Mucosa of rectum (tissue), 2 donors: ENCODE results near the gene HS2ST1.

ENCODE experiments used
- H3K27ac ChIP-seq, 2 donors: one replicate each; pipeline ENCODE4 v1.7.0; 2013; ENCODE audit warnings: inconsistent platforms in 2 of 2, low read depth in 2 of 2, low read length in 2 of 2
- H3K27me3 ChIP-seq, 2 donors: one replicate each; pipeline ENCODE4 v1.7.0; 2013; ENCODE audit warnings: low read length in 2 of 2; ENCODE audit not compliant: control insufficient read depth in 2 of 2, insufficient read depth in 2 of 2
- H3K36me3 ChIP-seq, 2 donors: one replicate each; pipeline ENCODE4 v1.7.0; 2013; ENCODE audit warnings: low read length in 2 of 2; ENCODE audit not compliant: control insufficient read depth in 2 of 2, insufficient read depth in 2 of 2
- H3K4me1 ChIP-seq, 2 donors: one replicate each; pipeline ENCODE4 v1.7.0; 2013; ENCODE audit warnings: low read length in 2 of 2, mild to moderate bottlenecking in 1 of 2; ENCODE audit not compliant: control insufficient read depth in 2 of 2, insufficient read depth in 2 of 2
- H3K4me3 ChIP-seq, 2 donors: one replicate each; pipeline ENCODE4 v1.7.0; 2013; ENCODE audit warnings: low read length in 2 of 2
- H3K9ac ChIP-seq, 2 donors: one replicate each; pipeline ENCODE4 v1.7.0; 2013; ENCODE audit warnings: low read length in 2 of 2, low read depth in 1 of 2, mild to moderate bottlenecking in 1 of 2
- H3K9me3 ChIP-seq, 2 donors: one replicate each; pipeline ENCODE4 v1.7.0; 2013; ENCODE audit warnings: low read length in 2 of 2; ENCODE audit not compliant: control insufficient read depth in 2 of 2
- donor health status: healthy.
- donor health status: Normal muscosa, but diverticular disease.

Gene HS2ST1

GRCh38 chr1:87113313-87113712 is 198.9 kb downstream of the HS2ST1 start:
- H3K27ac ChIP-seq: no peak overlapping the region
- no peaks in the 10 kb centered on the region for H3K4me1 ChIP-seq
- no peak overlapping the region for H3K9ac ChIP-seq
- no peak overlapping the region for H3K4me3 ChIP-seq
- no peaks in the 10 kb centered on the region for H3K36me3 ChIP-seq
- no peaks in the 10 kb centered on the region for H3K27me3 ChIP-seq
- H3K9me3 ChIP-seq: no peaks in the 10 kb centered on the region

- H3K4me1 ChIP-seq: no peaks in the 10 kb centered on the region
- H3K36me3 ChIP-seq: no peaks in the 10 kb centered on the region
- H3K9ac ChIP-seq: no peak overlapping the region
- no peak overlapping the region for H3K27ac ChIP-seq
- no peaks in the 10 kb centered on the region for H3K27me3 ChIP-seq
- no peak overlapping the region for H3K4me3 ChIP-seq
- H3K9me3 ChIP-seq: no peaks in the 10 kb centered on the region
Observed at GRCh38 chr1:87115317-87115890, 201.0 kb downstream of the HS2ST1 start.

GRCh38 chr1:87115891-87116290 is 201.5 kb downstream of the HS2ST1 start:
- Histone ChIP-seq H3K9ac (no peak overlapping the region), H3K9me3 (no peaks in the 10 kb centered on the region), H3K4me1 (no peaks in the 10 kb centered on the region), H3K36me3 (no peaks in the 10 kb centered on the region), H3K27ac (no peak overlapping the region), H3K4me3 (no peak overlapping the region), H3K27me3 (no peaks in the 10 kb centered on the region)

GRCh38 chr1:87117761-87118368 is 203.4 kb downstream of the HS2ST1 start:
- Histone ChIP-seq H3K4me3 (no peak overlapping the region), H3K9ac (no peak overlapping the region), H3K9me3 (no peaks in the 10 kb centered on the region), H3K27me3 (no peaks in the 10 kb centered on the region), H3K36me3 (no peaks in the 10 kb centered on the region), H3K4me1 (no peaks in the 10 kb centered on the region), H3K27ac (no peak overlapping the region)

- no peak overlapping the region for H3K4me3 ChIP-seq
- H3K27me3 ChIP-seq: no peaks in the 10 kb centered on the region
- H3K9me3 ChIP-seq: no peaks in the 10 kb centered on the region
Observed at GRCh38 chr1:87119541-87120140, 205.2 kb downstream of the HS2ST1 start.

GRCh38 chr1:87120779-87121178 is 206.3 kb downstream of the HS2ST1 start:
- H3K9me3 ChIP-seq: no peaks in the 10 kb centered on the region
- no peaks in the 10 kb centered on the region for H3K27me3 ChIP-seq
- no peak overlapping the region for H3K27ac ChIP-seq
- H3K9ac ChIP-seq: no peak overlapping the region
- H3K4me3 ChIP-seq: no peak overlapping the region
- H3K4me1 ChIP-seq: no peaks in the 10 kb centered on the region
- no peaks in the 10 kb centered on the region for H3K36me3 ChIP-seq

More at GRCh38 chr1:87119541-87120140, 205.2 kb downstream of the HS2ST1 start:
- no peaks in the 10 kb centered on the region for H3K4me1 ChIP-seq
- no peak overlapping the region for H3K9ac ChIP-seq
- H3K27ac ChIP-seq: no peak overlapping the region
- H3K36me3 ChIP-seq: no peaks in the 10 kb centered on the region

GRCh38 chr1:87121711-87122163 is 207.3 kb downstream of the HS2ST1 start:
- Histone ChIP-seq H3K27ac (no peak overlapping the region), H3K9ac (no peak overlapping the region), H3K4me3 (no peak overlapping the region), H3K9me3 (no peaks in the 10 kb centered on the region), H3K27me3 (no peaks in the 10 kb centered on the region), H3K36me3 (no peaks in the 10 kb centered on the region), H3K4me1 (no peaks in the 10 kb centered on the region)

GRCh38 chr1:87122243-87122642 is 207.8 kb downstream of the HS2ST1 start:
- no peaks in the 10 kb centered on the region for H3K9me3 ChIP-seq
- H3K27me3 ChIP-seq: no peaks in the 10 kb centered on the region
- H3K9ac ChIP-seq: no peak overlapping the region
- H3K4me1 ChIP-seq: no peaks in the 10 kb centered on the region
- H3K4me3 ChIP-seq: no peak overlapping the region
- no peak overlapping the region for H3K27ac ChIP-seq
- H3K36me3 ChIP-seq: no peaks in the 10 kb centered on the region

GRCh38 chr1:87123610-87124009 is 209.2 kb downstream of the HS2ST1 start:
- no peaks in the 10 kb centered on the region for H3K36me3 ChIP-seq
- H3K9me3 ChIP-seq: no peaks in the 10 kb centered on the region
- peaks cover 0 to 2% of the 10 kb centered on the region in 2 donors for H3K27me3 ChIP-seq
- no peak overlapping the region for H3K9ac ChIP-seq
- no peak overlapping the region for H3K27ac ChIP-seq
- no peaks in the 10 kb centered on the region for H3K4me1 ChIP-seq
- H3K4me3 ChIP-seq: no peak overlapping the region

GRCh38 chr1:87126886-87127505 is 212.6 kb downstream of the HS2ST1 start:
- H3K4me3 ChIP-seq: no peak overlapping the region
- peaks cover 2% of the 10 kb centered on the region in 2 donors for H3K4me1 ChIP-seq

More at GRCh38 chr1:87126886-87127505, 212.6 kb downstream of the HS2ST1 start:
- Histone ChIP-seq H3K36me3 (no peaks in the 10 kb centered on the region), H3K27me3 (peaks cover 0 to 5% of the 10 kb centered on the region in 2 donors), H3K9me3 (no peaks in the 10 kb centered on the region), H3K27ac (no peak overlapping the region), H3K9ac (no peak overlapping the region)
